IPS-20b (cell line): Measurements from ENCODE around the gene THSD7A.

ENCODE experiments used
- H3K27ac ChIP-seq: one replicate; pipeline ENCODE4 v1.5.1; 2013; ENCODE audit warnings: low read length
- H3K27me3 ChIP-seq: 2 replicates; pipeline ENCODE4 v1.6.1; 2013; ENCODE audit warnings: mild to moderate bottlenecking, low read length, inconsistent platforms; ENCODE audit not compliant: insufficient read depth
- H3K36me3 ChIP-seq: 2 replicates; pipeline ENCODE4 v1.6.1; 2013; ENCODE audit warnings: low read depth, mild to moderate bottlenecking, inconsistent platforms, low read length, moderate library complexity; ENCODE audit not compliant: insufficient read depth
- H3K4me1 ChIP-seq: 2 replicates; pipeline ENCODE4 v1.6.1; 2013; ENCODE audit warnings: mild to moderate bottlenecking, control low read depth, inconsistent platforms, low read length, moderate library complexity; ENCODE audit not compliant: insufficient read depth
- H3K4me3 ChIP-seq: 2 replicates; pipeline ENCODE4 v1.5.1; 2013; ENCODE audit warnings: mild to moderate bottlenecking, low read length, inconsistent platforms
- H3K9ac ChIP-seq: 2 replicates; pipeline ENCODE4 v1.6.1; 2013; ENCODE audit warnings: low read depth, mild to moderate bottlenecking, inconsistent platforms, low read length, moderate library complexity
- H3K9me3 ChIP-seq: 2 replicates; pipeline ENCODE4 v1.6.1; 2013; ENCODE audit warnings: mild to moderate bottlenecking, low read depth, low read length, inconsistent platforms; ENCODE audit not compliant: insufficient read depth

Gene THSD7A

DNA sequence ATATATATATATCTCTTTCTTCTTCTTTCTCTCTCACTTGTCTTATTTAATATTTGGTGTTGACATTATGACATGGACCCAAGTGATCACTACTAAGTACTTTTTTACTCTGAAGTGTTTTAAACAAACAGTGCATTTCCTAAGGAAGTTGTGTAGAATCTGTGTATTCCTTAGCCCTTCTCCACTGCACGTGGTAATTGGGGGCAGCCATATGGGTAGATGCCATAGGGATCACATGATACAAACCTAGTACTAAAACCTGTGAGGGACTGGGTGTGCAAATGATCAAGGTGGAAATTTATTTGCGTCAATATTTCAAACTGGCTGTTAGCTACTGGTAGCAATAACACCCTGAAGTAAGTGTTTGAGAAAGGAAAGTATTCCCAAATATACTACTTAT lies 25.0 kb downstream of the THSD7A start:
- no peaks in the 10 kb centered on the region for H3K36me3 ChIP-seq
- no peak overlapping the region for H3K4me3 ChIP-seq
- no peaks in the 10 kb centered on the region for H3K9me3 ChIP-seq
- no peak overlapping the region for H3K27ac ChIP-seq
- no peak overlapping the region for H3K9ac ChIP-seq
- no peaks in the 10 kb centered on the region for H3K4me1 ChIP-seq
- H3K27me3 ChIP-seq = no peaks in the 10 kb centered on the region

DNA sequence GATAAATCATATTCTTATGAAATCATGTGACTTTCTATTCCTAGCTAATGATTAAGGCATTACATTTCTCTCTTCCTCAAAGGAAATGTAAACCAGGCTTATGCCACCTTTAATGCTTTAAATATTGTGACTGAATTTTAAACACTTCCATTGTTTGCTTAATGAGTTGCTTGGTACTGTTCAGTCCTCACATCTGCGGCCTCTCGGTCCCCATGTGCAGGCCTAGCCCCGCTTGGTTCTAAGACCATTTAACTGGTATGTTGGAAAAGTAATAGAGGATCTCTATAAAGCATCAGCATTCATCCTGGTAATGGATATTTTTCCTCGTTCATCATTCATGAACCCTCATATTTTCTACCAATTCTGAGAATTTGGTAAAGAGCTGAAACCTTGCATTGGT lies 27.4 kb downstream of the THSD7A start:
- Histone ChIP-seq H3K9ac (no peak overlapping the region), H3K27me3 (no peaks in the 10 kb centered on the region), H3K27ac (no peak overlapping the region), H3K9me3 (no peaks in the 10 kb centered on the region), H3K4me3 (no peak overlapping the region), H3K4me1 (no peaks in the 10 kb centered on the region), H3K36me3 (no peaks in the 10 kb centered on the region)

DNA sequence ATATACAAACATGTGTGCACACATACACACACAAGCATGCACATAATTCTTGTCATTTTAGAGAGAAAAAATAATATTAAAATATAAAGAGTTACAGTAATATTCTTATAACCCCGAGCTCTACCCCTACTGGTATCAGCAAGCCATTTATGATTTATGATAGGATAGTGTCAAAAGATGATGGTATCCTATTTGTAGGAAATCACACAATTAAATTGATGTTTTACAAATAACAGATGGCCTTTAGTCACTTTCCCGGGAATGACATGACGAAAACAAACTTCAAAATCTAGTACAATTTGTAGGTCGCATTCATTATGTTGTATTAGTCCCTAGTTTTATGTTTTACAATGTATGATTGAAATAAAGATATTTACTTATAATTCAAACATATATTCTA lies 36.8 kb downstream of the THSD7A start:
- Histone ChIP-seq H3K36me3 (no peaks in the 10 kb centered on the region), H3K4me1 (no peaks in the 10 kb centered on the region), H3K9ac (no peak overlapping the region), H3K4me3 (no peak overlapping the region), H3K27me3 (no peaks in the 10 kb centered on the region), H3K27ac (no peak overlapping the region), H3K9me3 (no peaks in the 10 kb centered on the region)

DNA sequence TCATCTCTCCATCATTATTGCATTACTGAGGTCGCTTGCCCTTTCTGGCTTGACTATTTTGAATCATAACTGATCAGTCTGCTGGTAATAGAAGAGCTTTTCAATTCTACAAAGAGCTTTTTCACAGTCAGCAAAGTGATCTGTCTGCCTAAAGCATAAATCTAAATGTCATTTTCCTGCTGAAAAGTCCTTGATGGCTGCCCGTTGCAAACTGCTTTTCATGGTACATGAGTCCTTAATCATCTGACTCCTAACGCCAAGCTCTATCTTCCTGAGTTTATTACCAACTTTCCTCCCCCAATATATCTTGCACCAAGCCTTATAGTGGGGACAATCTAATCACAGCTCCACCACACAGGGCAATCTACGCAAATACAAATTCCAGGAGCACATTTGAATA lies 39.8 kb downstream of the THSD7A start:
- Histone ChIP-seq H3K4me3 (no peak overlapping the region), H3K27me3 (no peaks in the 10 kb centered on the region), H3K4me1 (no peaks in the 10 kb centered on the region), H3K27ac (no peak overlapping the region), H3K9ac (no peak overlapping the region), H3K9me3 (no peaks in the 10 kb centered on the region), H3K36me3 (no peaks in the 10 kb centered on the region)

DNA sequence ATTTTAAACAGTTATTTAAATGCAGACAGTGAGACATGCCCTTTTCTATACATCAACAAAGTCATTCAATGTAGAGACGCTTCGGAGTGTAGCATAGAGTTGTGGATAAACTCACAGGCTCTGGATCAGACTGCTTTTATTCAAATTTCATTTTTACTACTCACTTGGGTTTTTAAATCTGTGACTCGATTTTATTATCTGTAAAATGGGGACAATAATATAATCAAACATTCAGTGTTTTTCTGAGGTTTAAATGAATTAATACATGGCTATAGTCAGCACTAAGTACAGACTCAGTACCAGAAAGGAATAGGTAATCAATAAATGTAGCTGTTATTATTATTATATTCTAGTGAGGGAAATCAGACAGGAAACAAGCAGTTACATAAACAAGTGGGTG lies 43.4 kb downstream of the THSD7A start:
- no peaks in the 10 kb centered on the region for H3K27me3 ChIP-seq
- no peak overlapping the region for H3K9ac ChIP-seq
- no peak overlapping the region for H3K27ac ChIP-seq
- H3K9me3 ChIP-seq = no peaks in the 10 kb centered on the region
- no peaks in the 10 kb centered on the region for H3K4me1 ChIP-seq
- no peak overlapping the region for H3K4me3 ChIP-seq
- H3K36me3 ChIP-seq = no peaks in the 10 kb centered on the region

DNA sequence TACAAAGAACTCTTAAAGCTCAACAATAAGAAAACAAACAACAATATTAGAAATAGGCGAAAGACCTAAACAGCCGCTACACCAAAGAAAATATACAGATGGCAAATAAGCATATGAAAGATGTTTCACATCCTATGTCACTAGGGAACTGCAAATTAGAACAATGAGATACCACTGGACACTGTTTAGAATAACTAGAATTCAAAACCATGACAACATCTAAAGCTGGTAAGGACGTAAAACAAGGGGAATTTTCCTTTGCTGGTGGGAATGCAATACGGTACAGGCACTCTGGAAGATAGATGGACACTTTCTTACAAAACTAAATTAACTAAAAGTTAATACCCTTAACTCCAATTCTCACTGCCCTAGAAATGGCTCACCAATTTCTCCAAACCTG lies 44.5 kb downstream of the THSD7A start:
- no peak overlapping the region for H3K4me3 ChIP-seq
- no peak overlapping the region for H3K27ac ChIP-seq
- no peaks in the 10 kb centered on the region for H3K36me3 ChIP-seq
- H3K4me1 ChIP-seq = no peaks in the 10 kb centered on the region
- no peaks in the 10 kb centered on the region for H3K9me3 ChIP-seq
- no peak overlapping the region for H3K9ac ChIP-seq
- H3K27me3 ChIP-seq = no peaks in the 10 kb centered on the region

DNA sequence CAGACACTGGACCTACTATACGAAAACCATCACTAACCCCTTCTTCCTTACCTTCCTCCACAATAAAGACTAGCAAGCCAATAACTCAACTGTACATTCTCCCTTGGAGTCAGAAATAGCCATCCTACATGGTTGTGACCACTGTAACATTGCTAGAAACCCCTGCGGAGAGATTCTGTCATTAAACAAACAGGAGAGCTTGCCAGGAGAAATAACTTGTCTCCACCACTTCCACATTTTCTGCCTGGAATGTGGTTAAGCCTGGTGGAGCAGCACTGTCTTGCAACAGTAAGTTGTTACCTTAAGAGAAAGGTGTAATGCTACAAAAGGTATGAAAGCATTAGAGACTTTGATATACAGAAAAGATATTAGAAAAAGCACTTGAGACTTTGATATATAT lies 45.8 kb downstream of the THSD7A start:
- H3K27me3 ChIP-seq = no peaks in the 10 kb centered on the region
- H3K27ac ChIP-seq = no peak overlapping the region
- no peaks in the 10 kb centered on the region for H3K4me1 ChIP-seq
- no peaks in the 10 kb centered on the region for H3K36me3 ChIP-seq
- H3K4me3 ChIP-seq = no peak overlapping the region
- no peak overlapping the region for H3K9ac ChIP-seq
- no peaks in the 10 kb centered on the region for H3K9me3 ChIP-seq

DNA sequence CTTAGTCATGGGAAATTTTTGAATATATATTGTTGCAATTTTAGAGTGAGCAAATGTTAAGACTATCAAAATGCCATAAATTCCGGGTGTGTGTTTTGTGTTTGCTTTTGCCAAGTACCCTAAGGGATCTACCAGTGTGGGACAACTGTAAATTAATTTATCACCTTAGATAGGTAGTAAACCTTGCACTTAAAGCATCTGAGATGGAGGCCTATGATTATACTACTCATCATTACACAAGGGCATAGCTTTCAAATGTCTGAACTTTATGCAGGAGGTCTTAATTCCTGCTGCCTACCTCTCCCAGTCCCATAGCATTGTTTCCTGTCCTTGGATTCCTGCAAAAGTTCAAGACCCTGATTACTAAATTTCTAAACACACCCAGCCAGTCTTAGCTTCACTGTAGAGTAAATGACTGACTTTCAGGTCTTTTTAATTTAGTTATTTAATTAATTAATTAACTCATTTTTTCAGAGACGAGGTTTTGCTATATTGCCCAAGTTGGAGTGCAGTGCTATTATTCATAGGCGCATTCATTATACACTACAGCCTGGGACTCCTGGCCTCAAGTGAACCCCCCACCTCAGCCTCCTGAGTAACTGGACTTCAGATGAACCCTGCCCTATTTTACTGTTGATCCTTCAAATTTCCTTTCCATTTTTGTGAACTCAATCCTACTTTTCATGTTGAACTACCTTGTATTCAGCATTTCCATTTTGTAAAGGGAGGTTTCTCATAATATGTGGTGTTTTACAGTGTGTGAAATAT lies 47.0 kb downstream of the THSD7A start:
- Histone ChIP-seq H3K27ac (no peak overlapping the region), H3K4me3 (no peak overlapping the region), H3K36me3 (no peaks in the 10 kb centered on the region), H3K27me3 (no peaks in the 10 kb centered on the region), H3K9ac (no peak overlapping the region), H3K4me1 (no peaks in the 10 kb centered on the region), H3K9me3 (no peaks in the 10 kb centered on the region)

DNA sequence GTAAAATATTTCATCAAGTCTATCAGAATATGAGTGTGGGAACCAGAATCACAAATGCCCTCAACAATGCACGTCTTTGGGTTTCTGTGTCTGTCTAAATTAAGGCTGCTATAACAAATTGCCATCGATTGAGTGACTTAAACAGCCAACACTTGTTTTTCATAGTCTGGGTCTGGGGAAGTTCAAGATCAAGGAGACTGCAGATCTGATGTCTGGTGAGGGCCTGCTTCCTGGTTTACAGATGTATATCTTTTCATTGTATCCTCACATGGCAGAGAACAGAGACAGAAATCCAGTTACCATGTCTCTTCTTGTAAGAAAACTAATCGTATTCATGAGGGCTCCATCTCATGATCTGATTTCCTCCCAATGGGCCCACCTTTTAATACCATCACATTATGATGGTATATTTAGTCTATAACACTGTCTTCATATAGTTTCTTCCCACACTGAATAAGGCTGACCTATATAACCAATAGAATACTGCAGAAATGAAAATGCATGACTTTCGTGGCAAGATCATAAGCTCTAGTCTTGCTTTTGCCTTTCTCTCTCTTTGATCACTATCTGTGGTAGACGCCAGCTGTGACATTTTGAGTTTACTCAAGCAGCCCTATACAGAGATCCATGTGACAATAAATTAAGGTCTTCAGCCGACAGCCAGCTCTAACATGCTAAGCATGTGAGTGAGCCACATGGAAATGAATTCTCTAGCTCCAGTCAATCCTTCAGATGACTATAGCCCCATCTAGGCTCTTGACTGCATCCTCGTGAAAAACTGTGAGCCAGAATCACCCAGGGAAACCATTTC lies 51.9 kb downstream of the THSD7A start:
- no peaks in the 10 kb centered on the region for H3K9me3 ChIP-seq
- H3K27me3 ChIP-seq = no peaks in the 10 kb centered on the region
- no peaks in the 10 kb centered on the region for H3K36me3 ChIP-seq
- H3K27ac ChIP-seq = no peak overlapping the region
- H3K4me1 ChIP-seq = no peaks in the 10 kb centered on the region
- H3K4me3 ChIP-seq = no peak overlapping the region
- no peak overlapping the region for H3K9ac ChIP-seq

DNA sequence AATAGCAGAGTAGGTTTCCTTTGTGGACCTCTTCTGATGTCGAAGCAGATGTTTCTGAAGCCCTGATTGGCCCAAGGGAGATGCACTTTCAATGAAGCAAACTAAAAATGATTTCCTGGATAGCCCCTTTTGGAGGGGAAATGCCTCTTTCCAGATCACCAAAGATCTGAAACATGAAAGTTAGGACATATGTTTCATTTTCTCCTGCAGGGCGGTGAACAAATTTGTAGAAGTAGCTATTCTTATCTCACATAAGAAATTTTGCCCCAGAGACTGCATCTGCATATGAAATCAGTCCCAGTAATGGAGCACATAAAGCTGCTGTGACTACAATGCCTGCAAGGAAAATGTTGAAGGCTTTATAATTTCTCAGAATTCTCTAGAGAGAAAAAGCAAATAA lies 56.0 kb downstream of the THSD7A start:
- no peaks in the 10 kb centered on the region for H3K4me1 ChIP-seq
- H3K9ac ChIP-seq = no peak overlapping the region
- no peaks in the 10 kb centered on the region for H3K27me3 ChIP-seq
- H3K36me3 ChIP-seq = no peaks in the 10 kb centered on the region
- H3K9me3 ChIP-seq = no peaks in the 10 kb centered on the region
- no peak overlapping the region for H3K4me3 ChIP-seq
- no peak overlapping the region for H3K27ac ChIP-seq

DNA sequence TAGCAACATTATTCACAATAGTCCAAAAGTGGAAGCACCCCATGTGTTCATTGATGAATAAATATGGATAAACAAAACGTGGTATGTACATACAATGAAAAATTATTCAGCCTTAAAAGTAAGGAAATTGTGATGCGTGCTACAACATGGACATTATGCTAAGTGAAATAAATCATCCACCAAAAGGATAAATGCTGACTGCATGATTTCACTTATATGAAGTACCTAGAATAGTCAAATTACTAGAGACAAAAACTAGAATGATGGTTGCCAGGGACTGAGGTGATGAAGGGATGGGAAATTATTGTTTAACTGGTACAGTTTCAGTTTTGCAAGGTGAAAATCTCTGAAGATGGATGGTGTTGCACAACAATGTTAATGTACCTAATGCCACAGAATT lies 56.6 kb downstream of the THSD7A start:
- no peaks in the 10 kb centered on the region for H3K27me3 ChIP-seq
- H3K27ac ChIP-seq = no peak overlapping the region
- no peaks in the 10 kb centered on the region for H3K9me3 ChIP-seq
- H3K9ac ChIP-seq = no peak overlapping the region
- H3K4me1 ChIP-seq = no peaks in the 10 kb centered on the region
- H3K36me3 ChIP-seq = no peaks in the 10 kb centered on the region
- no peak overlapping the region for H3K4me3 ChIP-seq

DNA sequence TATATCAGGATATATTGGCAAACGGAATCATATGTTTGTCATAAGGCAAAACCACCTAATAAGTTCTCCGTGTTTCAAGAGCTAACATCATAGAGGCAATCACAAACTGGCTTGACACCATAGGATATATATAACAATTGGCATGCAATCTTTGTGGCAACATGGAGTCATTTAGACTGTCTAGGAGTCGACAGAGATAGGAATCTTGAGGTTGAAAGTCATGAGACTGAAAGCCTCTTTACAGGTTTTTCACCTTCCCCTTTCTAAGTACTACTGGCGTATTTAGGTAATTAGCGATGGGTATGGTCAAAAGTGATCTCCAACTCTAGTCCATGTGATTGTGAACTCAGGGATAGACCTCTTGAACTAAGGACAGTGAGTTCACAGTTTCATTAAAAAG lies 63.7 kb downstream of the THSD7A start:
- H3K27me3 ChIP-seq = no peaks in the 10 kb centered on the region
- no peaks in the 10 kb centered on the region for H3K36me3 ChIP-seq
- H3K27ac ChIP-seq = no peak overlapping the region
- H3K9ac ChIP-seq = no peak overlapping the region
- H3K4me3 ChIP-seq = no peak overlapping the region
- no peaks in the 10 kb centered on the region for H3K4me1 ChIP-seq
- H3K9me3 ChIP-seq = no peaks in the 10 kb centered on the region
